Stimulated activated CD8-positive, alpha-beta memory T cell treated with anti-CD3 and anti-CD28 coated beads, Interleukin-15, amount 100 ng/mL, for 1 hour (primary cell): ENCODE data around the gene LAMTOR3.
"Not testable (repeated sequence)": the region's sequence is repeated elsewhere in the genome, so short reads cannot be mapped to it uniquely, and the experiment has no call there.

Source experiments
- DNase-seq: peaks from one replicate; pipeline ENCODE4 v3.0.0-alpha.2; 2020; ENCODE audit warnings: low read depth

The LAMTOR3 gene

GRCh38 chr4:99830051-99830450, 64.2 kb downstream of the LAMTOR3 start:
- DNase-seq, result not testable (repeated sequence)

GRCh38 chr4:99828477-99828876, 65.8 kb downstream of the LAMTOR3 start:
- DNase-seq, result no peak
